ENCODE measurements around the gene TRPM5. TPM values are rescaled to one million over a fixed set of nuclear protein-coding genes. Genes with fewer than 3 reads are reported as not detected.

TRPM5 gene
- total RNA-seq, 4 donors from 2014 or later: 0.29 TPM; not detected in 3

DNA sequence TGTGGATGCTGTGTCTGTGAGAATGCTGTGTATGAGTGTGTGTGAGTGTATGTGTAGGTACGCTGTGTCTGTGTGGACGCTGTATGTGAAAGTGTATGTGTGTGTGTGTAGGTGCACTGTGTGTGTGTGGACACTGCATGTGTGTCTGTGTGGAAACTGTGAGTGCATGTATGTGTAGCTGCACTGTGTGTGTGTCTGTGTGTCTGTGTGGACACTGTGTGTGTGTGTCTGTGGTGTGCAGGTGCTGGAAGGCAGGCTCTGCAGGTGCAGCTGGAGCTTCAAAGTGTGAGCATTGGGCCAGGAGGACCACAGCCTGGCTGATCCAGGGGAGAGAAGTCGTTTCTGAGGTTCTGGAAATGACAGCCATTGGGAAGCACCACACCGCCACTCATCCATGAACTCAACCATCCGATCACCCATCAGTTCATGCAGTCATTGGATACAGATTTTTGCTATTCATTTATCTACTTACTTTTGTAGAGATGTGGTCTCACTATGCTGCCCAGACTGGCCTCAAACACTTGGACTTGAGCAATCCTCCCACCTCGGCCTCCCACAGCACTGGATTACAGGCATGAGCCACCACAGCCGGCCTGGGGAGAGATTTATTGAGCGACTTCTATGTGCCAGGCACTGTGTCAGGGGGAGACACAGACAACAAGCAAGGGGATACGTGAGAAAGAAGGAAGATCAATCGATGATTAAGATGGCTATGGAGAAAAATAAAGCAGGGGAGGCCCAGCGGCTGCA lies 9.6 kb downstream of the TRPM5 start:
- no peak for TF ChIP-seq POLR2AphosphoS5 (IDR thresholded peaks at IDR 0.05)
- no peak for TF ChIP-seq POLR2A (IDR thresholded peaks at IDR 0.05)
- no peak overlapping the region for H3K27ac ChIP-seq
- WGBS: 75% methylated on average over 11 of the region's 11 CpGs

GRCh38 chr11:2434008-2434407 lies 10.3 kb downstream of the TRPM5 start:
- 83% methylated on average over 8 of the region's 8 CpGs for WGBS
- Histone ChIP-seq H3K4me3 (no peak overlapping the region), H3K27me3 (peaks cover 14% of the 10 kb centered on the region), H3K9me3 (no peaks in the 10 kb centered on the region), H3K27ac (no peak overlapping the region), H3K4me1 (no peaks in the 10 kb centered on the region), H3K36me3 (no peaks in the 10 kb centered on the region)
- no peak for TF ChIP-seq POLR2A (IDR thresholded peaks at IDR 0.05)
- TF ChIP-seq, protein P1, sequence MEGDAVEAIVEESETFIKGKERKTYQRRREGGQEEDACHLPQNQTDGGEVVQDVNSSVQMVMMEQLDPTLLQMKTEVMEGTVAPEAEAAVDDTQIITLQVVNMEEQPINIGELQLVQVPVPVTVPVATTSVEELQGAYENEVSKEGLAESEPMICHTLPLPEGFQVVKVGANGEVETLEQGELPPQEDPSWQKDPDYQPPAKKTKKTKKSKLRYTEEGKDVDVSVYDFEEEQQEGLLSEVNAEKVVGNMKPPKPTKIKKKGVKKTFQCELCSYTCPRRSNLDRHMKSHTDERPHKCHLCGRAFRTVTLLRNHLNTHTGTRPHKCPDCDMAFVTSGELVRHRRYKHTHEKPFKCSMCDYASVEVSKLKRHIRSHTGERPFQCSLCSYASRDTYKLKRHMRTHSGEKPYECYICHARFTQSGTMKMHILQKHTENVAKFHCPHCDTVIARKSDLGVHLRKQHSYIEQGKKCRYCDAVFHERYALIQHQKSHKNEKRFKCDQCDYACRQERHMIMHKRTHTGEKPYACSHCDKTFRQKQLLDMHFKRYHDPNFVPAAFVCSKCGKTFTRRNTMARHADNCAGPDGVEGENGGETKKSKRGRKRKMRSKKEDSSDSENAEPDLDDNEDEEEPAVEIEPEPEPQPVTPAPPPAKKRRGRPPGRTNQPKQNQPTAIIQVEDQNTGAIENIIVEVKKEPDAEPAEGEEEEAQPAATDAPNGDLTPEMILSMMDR (IDR thresholded peaks at IDR 0.05): no peak
- no peak for TF ChIP-seq POLR2AphosphoS5 (IDR thresholded peaks at IDR 0.05)
- no peak for TF ChIP-seq EP300 (IDR thresholded peaks at IDR 0.05)
- peak in 1 of 2 donors; percentile 28 for DNase-seq (ENCODE audit: low spot score in 2 of 2)

More for the DNA sequence above, 9.6 kb downstream of the TRPM5 start:
- Histone ChIP-seq H3K9me3 (no peaks in the 10 kb centered on the region), H3K4me1 (no peaks in the 10 kb centered on the region), H3K4me3 (no peak overlapping the region), H3K27me3 (peaks cover 14% of the 10 kb centered on the region), H3K36me3 (no peaks in the 10 kb centered on the region)
- peak in 1 of 2 donors; percentile 13 for DNase-seq (ENCODE audit: low spot score in 2 of 2)

GRCh38 chr11:2433106-2433925 lies 11.0 kb downstream of the TRPM5 start:
- WGBS: 95% methylated on average over 13 of the region's 22 CpGs
- DNase-seq (ENCODE audit: low spot score in 2 of 2): peak in 1 of 2 donors; percentile 48
- H3K27ac ChIP-seq: no peak overlapping the region

DNA sequence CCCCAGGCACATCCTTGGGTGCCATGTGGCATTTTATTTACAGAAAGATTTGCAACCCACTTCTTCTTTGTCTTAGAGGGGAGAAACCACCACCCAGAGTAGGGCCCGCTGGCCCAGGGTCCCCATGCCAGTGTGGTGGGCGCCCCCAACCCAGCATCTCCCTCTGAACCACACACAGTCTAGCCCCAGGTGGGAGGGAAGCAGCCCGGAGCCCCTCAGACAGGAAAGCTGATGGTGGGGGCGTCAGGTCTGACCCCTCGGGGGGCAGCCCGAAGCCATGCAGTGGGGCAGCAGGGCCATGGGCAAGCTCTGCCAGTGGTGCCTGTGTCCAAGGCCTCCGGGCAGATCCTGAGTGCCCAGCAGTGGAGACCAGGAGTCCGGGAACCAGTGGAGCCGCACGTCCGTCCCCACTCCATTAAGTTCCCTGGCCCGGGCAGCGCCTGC lies 11.7 kb downstream of the TRPM5 start:
- Histone ChIP-seq H3K4me3 (no peak overlapping the region), H3K27ac (no peak overlapping the region), H3K27me3 (peaks cover 13% of the 10 kb centered on the region), H3K36me3 (no peaks in the 10 kb centered on the region), H3K4me1 (no peaks in the 10 kb centered on the region), H3K9me3 (no peaks in the 10 kb centered on the region)
- DNase-seq (ENCODE audit: low spot score in 2 of 2): no peak
- TF ChIP-seq EP300 (IDR thresholded peaks at IDR 0.05) (no peak), POLR2AphosphoS5 (IDR thresholded peaks at IDR 0.05) (no peak), POLR2A (IDR thresholded peaks at IDR 0.05) (no peak)
- TF ChIP-seq, protein P1 (IDR thresholded peaks at IDR 0.05): no peak
- 97% methylated on average over 6 of the region's 13 CpGs for WGBS

More at GRCh38 chr11:2433106-2433925, 11.0 kb downstream of the TRPM5 start:
- Histone ChIP-seq H3K4me3 (no peak overlapping the region), H3K4me1 (no peaks in the 10 kb centered on the region), H3K36me3 (no peaks in the 10 kb centered on the region), H3K9me3 (no peaks in the 10 kb centered on the region), H3K27me3 (peaks cover 14% of the 10 kb centered on the region)
- TF ChIP-seq POLR2A (IDR thresholded peaks at IDR 0.05) (no peak), POLR2AphosphoS5 (IDR thresholded peaks at IDR 0.05) (no peak), EP300 (IDR thresholded peaks at IDR 0.05) (no peak)
- TF ChIP-seq, protein P1 (IDR thresholded peaks at IDR 0.05): no peak

GRCh38 chr11:2432171-2432621 lies 12.1 kb downstream of the TRPM5 start:
- WGBS: 40% methylated on average over 2 of the region's 15 CpGs
- TF ChIP-seq, protein P1 (IDR thresholded peaks at IDR 0.05): no peak
- TF ChIP-seq POLR2AphosphoS5 (IDR thresholded peaks at IDR 0.05) (no peak), POLR2A (IDR thresholded peaks at IDR 0.05) (no peak), EP300 (IDR thresholded peaks at IDR 0.05) (no peak)
- Histone ChIP-seq H3K36me3 (no peaks in the 10 kb centered on the region), H3K4me1 (peaks cover 2% of the 10 kb centered on the region), H3K4me3 (no peak overlapping the region), H3K27ac (no peak overlapping the region), H3K9me3 (no peaks in the 10 kb centered on the region), H3K27me3 (peaks cover 9% of the 10 kb centered on the region)
- DNase-seq (ENCODE audit: low spot score in 2 of 2): no peak
